Activated T-cell treated with anti-CD3 and anti-CD28 coated beads, Interleukin-2, amount 50 U/mL, for 72 hours (primary cell): Measurements from ENCODE around the gene KRT13. TPM values are rescaled to one million over a fixed set of nuclear protein-coding genes. Genes with fewer than 3 reads are reported as not detected.

Experiments
- ATAC-seq, 2 donors: fragments of 150-1000 bp; cut with Tn5 transposase; replicated peaks in 1 of 2; 2 replicates each; pipeline ENCODE4 v1.10.0; 2021; ENCODE audit warnings: moderate library complexity in 2 of 2, mild to moderate bottlenecking in 1 of 2
- DNase-seq, 2 donors: peaks; one replicate each; pipeline ENCODE4 v3.0.0; 2021 to 2022; ENCODE audit warnings: mixed read lengths in 1 of 2
- H3K27ac Mint-ChIP-seq: one replicate; pipeline ENCODE4 v1.8.0; 2022; ENCODE audit warnings: mild to moderate bottlenecking, moderate library complexity, mixed read lengths
- H3K27me3 Mint-ChIP-seq: one replicate; pipeline ENCODE4 v1.8.0; 2022; ENCODE audit warnings: low read depth, mixed read lengths
- H3K36me3 Mint-ChIP-seq, 2 donors: one replicate each; pipeline ENCODE4 v1.8.0; 2022; ENCODE audit warnings: mixed read lengths in 2 of 2, mild to moderate bottlenecking in 1 of 2; ENCODE audit not compliant: insufficient read depth in 2 of 2
- H3K4me1 Mint-ChIP-seq: one replicate; pipeline ENCODE4 v1.8.0; 2022; ENCODE audit warnings: low read depth, mixed read lengths
- H3K4me3 Mint-ChIP-seq, 2 donors: one replicate each; pipeline ENCODE4 v1.8.0; 2022; ENCODE audit warnings: mild to moderate bottlenecking in 2 of 2, mixed read lengths in 2 of 2, moderate library complexity in 2 of 2
- H3K9me3 Mint-ChIP-seq, 2 donors: one replicate each; pipeline ENCODE4 v1.8.0; 2022; ENCODE audit warnings: mixed read lengths in 2 of 2
- total RNA-seq, 2 donors: library from RNA; stranded (reverse); gene quantifications; one replicate each; pipeline ENCODE4 v1.2.3, GENCODE V29; 2022

KRT13 gene
- total RNA-seq, 2 donors from 2014 or later: not detected

DNA sequence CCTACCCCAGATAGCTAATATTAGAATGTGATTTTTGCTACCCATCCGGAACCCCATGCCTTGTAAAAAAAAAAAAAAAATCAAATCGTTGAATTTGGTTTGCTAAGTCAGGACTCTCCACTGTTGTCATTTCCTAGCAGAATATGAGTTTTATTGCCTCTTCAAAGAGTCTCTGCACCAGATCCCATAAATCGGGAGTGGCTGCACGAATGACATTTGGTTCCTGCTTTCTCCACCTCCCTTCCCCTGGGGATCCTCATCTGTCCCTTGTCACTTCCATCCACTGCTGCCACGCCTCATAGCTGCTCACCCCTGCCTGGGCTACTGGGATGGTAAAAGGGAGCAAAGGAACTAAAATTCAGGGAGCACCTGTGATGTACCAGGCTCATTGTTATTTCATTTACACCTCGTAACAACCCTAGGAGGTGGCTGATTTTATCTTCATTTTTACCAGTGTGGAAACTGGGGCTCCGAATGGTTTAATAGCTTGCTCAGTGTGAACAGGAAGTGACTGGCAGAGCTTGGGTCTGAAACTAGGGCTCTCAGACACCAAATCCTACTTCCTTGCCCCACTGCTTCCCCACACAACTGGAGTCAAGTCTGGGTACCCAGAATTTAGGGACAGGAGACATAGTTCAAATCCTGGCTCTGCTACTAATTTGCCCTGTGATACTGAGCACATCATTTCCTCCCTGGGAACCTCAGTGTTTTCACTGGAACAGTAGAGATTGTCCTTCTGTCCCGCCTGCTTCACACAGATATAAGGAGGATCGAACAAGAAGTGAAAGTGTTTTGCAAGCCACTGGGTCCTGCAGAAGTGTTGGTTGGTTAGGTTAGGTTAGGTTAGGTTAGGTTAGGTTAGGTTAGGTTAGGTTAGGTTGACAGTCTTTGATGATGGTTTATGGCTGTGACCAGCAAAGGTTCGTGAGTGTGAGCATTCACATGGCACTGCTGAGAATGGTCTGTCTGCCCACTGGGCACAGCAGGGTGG, 15.1 kb downstream of the KRT13 start:
- H3K4me1 Mint-ChIP-seq: no peaks in the 10 kb centered on the region
- DNase-seq (no peak), ATAC-seq (no peak)
- H3K27me3 Mint-ChIP-seq: no peaks in the 10 kb centered on the region
- no peaks in the 10 kb centered on the region for H3K36me3 Mint-ChIP-seq
- H3K9me3 Mint-ChIP-seq: no peaks in the 10 kb centered on the region
- no peak overlapping the region for H3K27ac Mint-ChIP-seq
- no peak overlapping the region for H3K4me3 Mint-ChIP-seq

DNA sequence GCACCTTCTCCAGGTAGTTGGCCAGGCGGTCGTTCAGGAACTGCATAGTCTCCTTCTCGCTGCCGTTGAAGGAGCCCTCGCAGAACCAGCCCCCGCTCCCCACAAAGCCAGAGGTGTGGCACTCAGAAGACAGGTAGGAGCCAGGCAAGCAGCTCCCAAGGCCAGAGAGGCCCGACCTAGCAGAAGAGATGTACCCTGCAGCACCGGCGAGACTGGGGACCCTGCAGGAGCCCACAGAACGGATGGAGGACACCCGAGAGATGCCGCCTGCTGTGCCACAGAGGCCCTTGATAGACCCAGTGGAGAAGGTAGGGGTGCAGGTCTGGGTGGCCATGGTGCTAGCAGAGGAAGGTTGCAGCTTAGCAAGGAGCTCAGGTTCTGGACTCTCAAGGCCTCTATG, 15.9 kb downstream of the KRT13 start, which contains the start of gene KRT36:
Gene KRT36 (minus strand): TSS at position 380 of the 400 bp plus-strand sequence. CDS start 46 bp downstream, at position 334.
- DNase-seq: no peak
- H3K36me3 Mint-ChIP-seq: no peaks in the 10 kb centered on the region

DNA sequence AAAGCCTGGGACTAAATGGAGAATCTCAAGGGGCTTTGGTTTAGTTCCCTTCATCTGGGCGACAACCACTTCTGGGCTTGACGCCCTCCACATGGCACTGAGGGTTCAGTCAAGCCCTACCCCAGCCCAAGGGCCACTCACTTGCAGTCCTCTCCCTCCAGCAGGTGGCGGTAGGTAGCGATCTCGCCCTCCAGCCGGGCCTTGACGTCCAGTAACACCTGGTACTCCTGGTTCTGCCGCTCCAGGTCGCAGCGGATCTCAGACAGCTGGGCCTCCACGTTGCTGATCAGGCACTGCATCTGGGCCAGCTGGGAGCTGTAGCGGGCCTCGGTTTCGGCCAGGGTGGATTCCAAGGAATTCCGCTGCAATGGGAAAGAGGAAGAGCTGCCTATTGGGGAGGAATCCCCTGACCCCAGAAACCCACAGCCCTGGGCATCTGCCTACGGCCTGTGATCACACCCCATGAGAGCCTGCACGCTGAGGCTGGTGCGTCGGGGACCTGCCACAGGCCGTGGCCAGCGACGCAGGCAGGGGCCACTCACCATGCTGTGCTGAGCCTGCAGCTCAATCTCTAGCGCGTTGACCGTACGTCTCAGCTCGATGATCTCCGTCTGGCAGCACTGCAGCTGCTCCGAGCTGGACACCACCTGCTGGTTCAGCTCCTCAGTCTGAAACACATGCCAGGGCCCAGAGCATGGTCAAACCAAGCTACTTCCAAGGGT, 18.4 kb downstream of the KRT13 start:
- Mint-ChIP-seq H3K4me3 (no peak overlapping the region), H3K27me3 (no peaks in the 10 kb centered on the region), H3K36me3 (no peaks in the 10 kb centered on the region), H3K4me1 (no peaks in the 10 kb centered on the region), H3K27ac (no peak overlapping the region), H3K9me3 (no peaks in the 10 kb centered on the region)
- no peak for ATAC-seq
- peak; percentile 52 to 53 for DNase-seq

More for the DNA sequence above, 15.9 kb downstream of the KRT13 start, which contains the start of gene KRT36:
- Mint-ChIP-seq H3K4me1 (no peaks in the 10 kb centered on the region), H3K27ac (no peak within 1 kb of the TSS), H3K27me3 (no peaks in the 10 kb centered on the region), H3K4me3 (no peak within 1 kb of the TSS), H3K9me3 (no peaks in the 10 kb centered on the region)
- no peak for ATAC-seq

DNA sequence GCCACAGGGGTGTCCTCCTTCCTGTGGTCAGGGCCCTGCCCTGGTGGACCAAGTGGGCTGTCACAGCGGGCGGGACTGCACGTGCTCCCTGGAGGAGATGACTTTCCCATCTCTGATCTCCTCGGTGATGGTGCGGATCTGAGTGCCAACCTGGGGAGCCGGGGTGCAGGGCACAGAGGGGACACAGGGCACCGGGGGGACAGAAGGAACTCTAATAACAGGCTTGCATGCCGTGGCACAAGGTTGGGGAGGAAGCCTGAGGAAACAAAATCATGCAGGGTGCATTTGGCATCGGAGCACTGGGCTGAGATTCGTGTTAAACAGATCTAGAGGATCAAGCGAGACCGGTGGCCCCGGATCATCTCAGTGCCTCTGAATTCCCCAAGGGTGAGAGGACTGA, 19.1 kb downstream of the KRT13 start:
- H3K27me3 Mint-ChIP-seq: no peaks in the 10 kb centered on the region
- no peaks in the 10 kb centered on the region for H3K36me3 Mint-ChIP-seq

DNA sequence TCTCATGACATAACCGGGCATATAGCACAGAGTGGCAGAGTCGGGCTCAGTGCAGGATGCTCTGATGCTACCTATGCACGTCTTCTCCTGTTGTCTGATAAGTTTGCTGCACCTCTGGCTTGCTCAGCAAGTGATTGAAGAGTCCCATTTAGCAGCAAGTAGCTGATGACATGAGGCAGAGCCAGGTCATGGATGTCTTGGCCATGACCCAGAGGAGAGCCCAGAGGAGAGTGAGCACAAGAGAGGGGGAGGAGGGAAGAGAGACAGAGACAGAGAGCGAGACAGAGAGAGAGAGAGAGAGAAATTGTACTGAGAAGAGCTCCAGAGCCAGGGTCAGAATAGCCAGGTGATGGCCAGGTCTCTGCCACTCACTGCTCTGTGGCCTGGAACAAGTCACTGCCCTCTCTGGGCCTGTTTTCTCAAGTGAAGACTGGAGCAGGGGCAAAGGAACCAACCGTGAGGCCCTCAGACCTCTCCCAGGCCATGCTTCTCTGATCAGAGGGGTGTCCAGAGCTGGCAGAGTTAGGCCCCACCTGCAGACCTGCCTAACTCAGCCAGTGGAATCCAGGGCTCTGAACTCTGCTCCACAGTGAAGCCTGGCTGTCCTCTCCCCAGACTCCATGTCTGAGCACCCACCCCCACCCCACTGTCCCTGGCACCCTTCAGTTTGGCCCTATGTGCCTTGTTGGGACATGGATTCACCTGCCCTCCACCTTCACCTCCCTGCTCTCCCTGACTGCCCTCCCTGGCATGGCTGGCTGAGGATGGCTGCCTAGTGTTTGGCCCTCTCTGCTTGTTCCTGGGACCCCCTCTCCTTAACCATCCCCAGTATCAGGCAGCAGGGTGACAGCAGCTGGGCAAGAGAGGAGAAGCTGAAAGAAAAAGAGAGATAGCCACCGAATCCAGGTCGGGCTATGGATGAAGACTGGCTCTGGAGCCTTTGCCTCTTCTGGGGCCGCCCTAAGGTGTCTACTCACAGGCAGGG, 20.2 kb downstream of the KRT13 start:
- H3K36me3 Mint-ChIP-seq: no peaks in the 10 kb centered on the region
- H3K4me3 Mint-ChIP-seq: no peak overlapping the region
- no peaks in the 10 kb centered on the region for H3K27me3 Mint-ChIP-seq
- ATAC-seq (no peak), DNase-seq (no peak)
- no peaks in the 10 kb centered on the region for H3K9me3 Mint-ChIP-seq
- no peaks in the 10 kb centered on the region for H3K4me1 Mint-ChIP-seq
- H3K27ac Mint-ChIP-seq: no peak overlapping the region

More for the DNA sequence above, 19.1 kb downstream of the KRT13 start:
- Mint-ChIP-seq H3K4me3 (no peak overlapping the region), H3K4me1 (no peaks in the 10 kb centered on the region), H3K27ac (no peak overlapping the region), H3K9me3 (no peaks in the 10 kb centered on the region)
- ATAC-seq: no peak
- no peak for DNase-seq

DNA sequence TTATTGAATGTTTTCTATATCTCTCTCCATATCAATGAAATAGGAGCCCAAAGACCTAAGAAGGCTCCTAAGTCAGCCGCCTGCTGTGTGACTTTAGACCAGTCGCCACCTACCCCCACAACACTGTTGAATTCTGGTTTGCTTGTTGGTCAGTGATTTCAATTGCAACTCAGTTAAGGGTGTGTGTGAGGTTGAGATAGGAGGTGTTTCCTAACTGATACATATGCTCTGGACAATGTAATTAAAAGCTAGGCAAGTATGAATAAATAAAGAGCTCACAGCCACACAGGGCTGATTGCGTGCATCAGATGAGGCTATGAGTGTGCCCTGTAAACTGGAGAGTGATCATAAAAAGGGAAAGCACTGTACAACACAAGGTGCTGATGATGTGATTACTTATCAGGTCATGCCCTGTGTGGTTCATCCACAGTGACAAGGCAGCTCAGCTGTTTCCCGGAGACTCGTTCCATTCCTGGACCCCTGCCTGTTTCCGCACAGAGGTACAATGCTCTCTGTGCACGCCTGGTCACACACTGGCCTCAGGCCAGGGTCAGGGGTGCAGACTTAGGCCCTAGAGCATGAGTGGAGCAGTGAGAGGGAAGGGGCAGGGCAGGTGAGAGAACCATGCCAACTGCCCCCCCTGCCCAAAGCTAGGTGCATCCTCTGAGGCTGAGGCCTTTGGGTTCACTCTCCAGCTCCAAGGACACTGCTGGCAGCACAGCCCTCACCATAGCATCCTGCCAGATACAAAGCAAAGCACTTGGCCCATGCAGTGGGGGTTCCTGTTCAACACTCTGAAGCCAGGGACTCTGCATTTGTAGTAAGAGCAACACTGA, 21.2 kb downstream of the KRT13 start:
- Mint-ChIP-seq H3K4me1 (no peaks in the 10 kb centered on the region), H3K36me3 (no peaks in the 10 kb centered on the region), H3K9me3 (no peaks in the 10 kb centered on the region), H3K4me3 (no peak overlapping the region), H3K27ac (no peak overlapping the region), H3K27me3 (no peaks in the 10 kb centered on the region)
- DNase-seq: no peak
- ATAC-seq: no peak

DNA sequence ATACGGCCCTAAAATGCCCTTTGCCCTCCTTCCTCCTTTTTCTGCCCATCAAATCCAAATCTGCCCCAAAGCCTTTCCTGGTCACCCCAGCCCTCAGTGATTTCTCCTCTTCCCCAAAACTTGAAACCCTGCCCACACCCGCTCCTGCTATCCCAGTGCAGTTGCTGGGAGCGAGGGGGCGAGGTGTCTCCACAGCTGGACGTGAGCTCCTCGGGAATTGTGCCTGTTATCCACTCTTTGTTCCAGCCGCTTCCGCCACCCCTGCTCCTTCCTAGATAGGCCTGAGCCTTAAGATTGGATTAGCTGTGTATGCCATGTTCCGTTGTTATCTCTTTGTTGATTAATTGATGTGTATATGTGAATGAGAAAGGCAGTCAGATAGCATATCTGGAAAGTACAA, 21.9 kb downstream of the KRT13 start:
- no peaks in the 10 kb centered on the region for H3K4me1 Mint-ChIP-seq
- ATAC-seq: no peak
- no peak overlapping the region for H3K4me3 Mint-ChIP-seq

DNA sequence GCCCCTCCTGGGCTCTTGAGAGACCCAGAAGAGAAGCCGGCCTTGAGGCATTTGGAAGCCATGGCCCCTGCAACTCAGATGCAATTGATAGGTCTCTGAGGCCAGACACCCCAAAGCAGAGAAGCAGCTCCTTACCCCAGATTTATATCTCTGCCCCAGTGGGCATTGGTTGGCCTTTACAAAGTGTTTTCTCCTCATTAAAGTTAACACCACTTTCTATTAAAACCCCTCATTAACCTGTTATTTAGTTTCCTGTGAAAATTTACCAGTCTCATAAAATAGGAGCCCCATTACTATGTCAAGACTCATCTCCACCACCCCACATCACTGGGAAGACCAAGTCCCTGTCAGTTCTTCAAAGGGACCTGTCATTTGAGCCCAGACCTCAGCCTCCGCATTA, 24.4 kb downstream of the KRT13 start, which contains the start of gene KRT35:
Gene KRT35 (minus strand): TSS at position 116 of the 400 bp plus-strand sequence. CDS start 54 bp downstream, at position 62.
- Mint-ChIP-seq H3K9me3 (no peaks in the 10 kb centered on the region), H3K4me1 (no peaks in the 10 kb centered on the region), H3K27me3 (no peaks in the 10 kb centered on the region), H3K27ac (no peak within 1 kb of the TSS), H3K4me3 (no peak within 1 kb of the TSS), H3K36me3 (no peaks in the 10 kb centered on the region)
- DNase-seq: no peak
- no peak for ATAC-seq

More for the DNA sequence above, 21.9 kb downstream of the KRT13 start:
- no peak for DNase-seq
- H3K36me3 Mint-ChIP-seq: no peaks in the 10 kb centered on the region
- no peaks in the 10 kb centered on the region for H3K9me3 Mint-ChIP-seq
- H3K27me3 Mint-ChIP-seq: no peaks in the 10 kb centered on the region
- H3K27ac Mint-ChIP-seq: no peak overlapping the region

DNA sequence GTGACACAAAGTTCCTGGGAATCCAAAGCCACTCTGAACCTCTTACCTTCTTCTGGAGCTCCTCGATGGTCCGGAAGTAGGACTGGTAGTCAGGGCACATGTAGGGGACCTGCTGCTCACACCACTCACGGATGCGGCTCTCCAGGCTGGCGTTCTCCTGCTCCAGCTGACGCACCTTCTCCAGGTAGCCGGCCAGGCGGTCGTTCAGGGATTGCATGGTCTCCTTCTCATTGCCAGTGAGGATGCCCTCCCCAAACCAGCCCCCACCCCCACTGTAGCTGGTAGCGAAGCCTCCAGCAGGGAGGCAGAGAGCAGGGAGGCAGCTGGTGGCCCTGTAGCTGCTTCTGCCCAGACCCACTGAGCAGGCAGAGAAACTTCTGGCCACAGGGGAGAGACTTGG, 24.8 kb downstream of the KRT13 start:
- Mint-ChIP-seq H3K4me1 (no peaks in the 10 kb centered on the region), H3K9me3 (no peaks in the 10 kb centered on the region), H3K4me3 (no peak overlapping the region), H3K27ac (no peak overlapping the region), H3K36me3 (no peaks in the 10 kb centered on the region), H3K27me3 (no peaks in the 10 kb centered on the region)
- DNase-seq (no peak), ATAC-seq (no peak)

DNA sequence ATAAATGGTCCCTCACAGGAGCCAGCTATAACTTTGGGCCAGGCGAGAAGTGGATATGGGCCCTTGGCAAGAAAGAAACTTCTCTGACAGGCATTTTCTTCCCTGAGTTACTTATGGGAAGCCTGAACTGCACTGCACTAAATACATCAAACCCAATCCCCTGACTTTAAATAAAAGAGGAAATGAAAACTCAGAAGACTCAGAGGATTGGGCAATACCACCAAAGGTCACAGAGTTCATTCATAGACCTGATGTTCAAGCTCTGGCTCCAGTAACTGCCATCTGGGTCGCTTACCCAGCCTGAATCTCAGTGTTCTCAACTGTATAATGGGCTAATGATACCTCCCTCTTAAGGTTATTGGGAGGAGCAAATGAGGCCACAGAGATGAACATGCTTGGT, 25.3 kb downstream of the KRT13 start:
- Mint-ChIP-seq H3K4me3 (no peak overlapping the region), H3K4me1 (no peaks in the 10 kb centered on the region)

DNA sequence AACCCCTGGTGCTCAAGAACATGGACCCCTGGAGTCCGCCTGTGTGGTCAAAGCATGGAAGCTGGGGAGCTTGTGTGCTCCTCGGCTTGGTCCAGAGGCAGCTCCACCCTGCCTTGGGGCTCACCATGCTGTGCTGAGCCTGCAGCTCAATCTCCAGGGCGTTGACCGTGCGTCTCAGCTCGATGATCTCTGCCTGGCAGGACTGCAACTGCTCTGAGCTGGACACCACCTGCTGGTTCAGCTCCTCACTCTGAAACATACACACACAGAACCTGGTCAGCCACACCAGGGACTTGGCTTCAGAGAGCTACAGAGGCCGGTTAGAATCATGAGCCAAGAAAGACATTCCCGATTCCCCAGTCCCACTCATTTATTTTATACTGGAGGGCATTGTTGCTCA, 27.2 kb downstream of the KRT13 start:
- no peaks in the 10 kb centered on the region for H3K36me3 Mint-ChIP-seq
- H3K4me3 Mint-ChIP-seq: no peak overlapping the region
- no peak for DNase-seq
- H3K27me3 Mint-ChIP-seq: no peaks in the 10 kb centered on the region
- peaks cover 0 to 1% of the 10 kb centered on the region in 2 donors for H3K9me3 Mint-ChIP-seq
- no peaks in the 10 kb centered on the region for H3K4me1 Mint-ChIP-seq
- no peak overlapping the region for H3K27ac Mint-ChIP-seq
- ATAC-seq: no peak

More for the DNA sequence above, 25.3 kb downstream of the KRT13 start:
- H3K9me3 Mint-ChIP-seq: no peaks in the 10 kb centered on the region
- ATAC-seq (no peak), DNase-seq (no peak)
- no peaks in the 10 kb centered on the region for H3K27me3 Mint-ChIP-seq
- H3K36me3 Mint-ChIP-seq: no peaks in the 10 kb centered on the region
- no peak overlapping the region for H3K27ac Mint-ChIP-seq
